Measurements from ENCODE around the gene PILRB. TPM values are rescaled to one million over a fixed set of nuclear protein-coding genes. Genes with fewer than 3 reads are reported as not detected.
"Not testable (repeated sequence)": the region's sequence is repeated elsewhere in the genome, so short reads cannot be mapped to it uniquely, and the experiment has no call there.

The PILRB gene
- total RNA-seq, 1 experiment from 2014 or later: 58.9 TPM

DNA sequence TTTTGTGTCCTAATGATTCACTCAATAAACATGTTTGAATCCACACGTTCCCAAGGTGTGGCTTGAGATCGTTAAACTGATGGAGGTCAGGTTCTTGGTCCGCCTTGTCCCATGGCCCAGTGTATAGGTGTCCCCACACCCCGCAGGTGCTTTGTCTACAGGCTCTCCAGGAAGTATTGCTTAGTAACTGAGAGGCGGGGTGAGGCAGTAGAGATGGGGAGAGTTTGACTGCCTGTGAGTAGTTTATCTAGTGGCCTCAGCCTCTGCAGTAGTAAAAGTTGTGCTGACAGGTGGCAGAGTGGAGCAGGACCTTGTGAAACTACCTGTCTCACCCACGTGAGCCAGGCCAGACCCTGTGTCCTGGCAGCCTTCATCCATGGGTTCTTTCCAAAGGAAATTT is 16.6 kb upstream of the PILRB start:
- H3K27me3 ChIP-seq (ENCODE audit: low read length); H3K9me3 ChIP-seq (ENCODE audit: low read length); H2AFZ ChIP-seq (ENCODE audit: low read length); H3K4me3 ChIP-seq (ENCODE audit: low read length); DNase-seq; H4K20me1 ChIP-seq (ENCODE audit: insufficient read depth, low read depth, low read length); H3K9me2 ChIP-seq (replicated peaks; ENCODE audit: insufficient read depth, low read length); H3K4me2 ChIP-seq (ENCODE audit: low read depth, low read length, poor library complexity, severe bottlenecking); H3K27ac ChIP-seq (ENCODE audit: low read length); H3K9ac ChIP-seq (ENCODE audit: low read length): not testable (repeated sequence)
- Histone ChIP-seq H3K79me2 (ENCODE audit: low read length) (peaks cover 19% of the 10 kb centered on the region), H3K36me3 (ENCODE audit: insufficient read depth, low read length) (peaks cover 10% of the 10 kb centered on the region; the same call in 1 of the 2 replicates), H3K4me1 (ENCODE audit: low read length) (peaks cover 27% of the 10 kb centered on the region)

DNA sequence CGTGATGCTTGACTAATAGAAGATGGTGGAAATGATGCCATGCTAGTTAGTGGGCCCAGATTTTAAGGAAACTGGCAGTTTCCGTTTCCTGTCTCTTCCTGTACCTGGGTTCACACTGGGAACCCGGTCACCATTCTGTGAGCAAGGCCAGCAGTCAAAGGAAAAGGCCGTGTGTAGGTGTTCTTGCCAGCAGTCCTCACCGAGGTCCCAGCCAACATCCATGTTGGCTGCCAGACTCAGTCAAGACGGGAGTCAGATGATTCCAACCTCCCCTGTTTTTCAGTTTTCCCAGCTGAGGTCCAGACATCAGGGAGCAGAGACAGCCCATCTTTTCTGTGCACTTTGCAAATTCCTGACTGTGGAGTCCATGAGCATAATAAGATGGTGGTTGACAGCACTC is 15.2 kb upstream of the PILRB start:
- Histone ChIP-seq H3K9me2 (replicated peaks; ENCODE audit: insufficient read depth, low read length) (no peaks in the 10 kb centered on the region), H3K9ac (ENCODE audit: low read length) (no peak overlapping the region), H3K4me3 (ENCODE audit: low read length) (no peak overlapping the region), H3K36me3 (ENCODE audit: insufficient read depth, low read length) (peaks cover 25% of the 10 kb centered on the region; the same call in 1 of the 2 replicates), H3K27me3 (ENCODE audit: low read length) (no peaks in the 10 kb centered on the region), H3K79me2 (ENCODE audit: low read length) (peaks cover 17% of the 10 kb centered on the region; the same call in 1 of the 2 replicates), H4K20me1 (ENCODE audit: insufficient read depth, low read depth, low read length) (no peaks in the 10 kb centered on the region; the same call in 1 of the 2 replicates), H2AFZ (ENCODE audit: low read length) (no peak overlapping the region), H3K4me1 (ENCODE audit: low read length) (peaks cover 23% of the 10 kb centered on the region), H3K9me3 (ENCODE audit: low read length) (no peaks in the 10 kb centered on the region), H3K27ac (ENCODE audit: low read length) (no peak overlapping the region), H3K4me2 (ENCODE audit: low read depth, low read length, poor library complexity, severe bottlenecking) (no peak overlapping the region)
- no peak for DNase-seq

DNA sequence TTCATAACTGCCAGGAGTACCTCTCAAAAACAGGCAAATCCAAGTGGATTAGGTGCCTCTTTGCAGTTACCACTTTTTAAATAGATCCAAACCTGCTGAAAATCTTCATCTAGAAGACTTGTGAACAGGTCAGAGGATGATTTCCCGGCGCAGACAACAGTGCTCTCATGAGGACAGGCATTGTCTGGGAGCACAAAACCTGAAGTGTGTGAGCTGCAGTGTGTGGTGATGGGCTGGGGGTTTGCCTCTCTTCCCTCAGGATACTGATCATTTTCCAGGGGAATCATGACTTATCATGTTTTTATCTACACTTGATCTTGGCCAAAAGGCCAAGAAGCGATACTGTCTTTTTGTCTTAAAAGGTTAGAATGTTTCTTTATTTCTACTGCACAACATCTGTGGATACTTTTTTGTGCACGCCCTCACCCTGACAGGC is 13.8 kb upstream of the PILRB start:
- H3K79me2 ChIP-seq (ENCODE audit: low read length): peaks cover 12% of the 10 kb centered on the region; the same call in 1 of the 2 replicates
- peaks cover 31% of the 10 kb centered on the region; the same call in 1 of the 2 replicates for H3K36me3 ChIP-seq (ENCODE audit: insufficient read depth, low read length)
- H3K9ac ChIP-seq (ENCODE audit: low read length): peak overlapping the region; percentile 60; the same call in 1 of the 2 replicates
- H3K27me3 ChIP-seq (ENCODE audit: low read length); H3K4me3 ChIP-seq (ENCODE audit: low read length); H2AFZ ChIP-seq (ENCODE audit: low read length); H3K9me2 ChIP-seq (replicated peaks; ENCODE audit: insufficient read depth, low read length); H3K9me3 ChIP-seq (ENCODE audit: low read length); DNase-seq; H4K20me1 ChIP-seq (ENCODE audit: insufficient read depth, low read depth, low read length): not testable (repeated sequence)
- peak overlapping the region; percentile 73 for H3K4me2 ChIP-seq (ENCODE audit: low read depth, low read length, poor library complexity, severe bottlenecking)
- peaks cover 23% of the 10 kb centered on the region for H3K4me1 ChIP-seq (ENCODE audit: low read length)
- H3K27ac ChIP-seq (ENCODE audit: low read length): peak overlapping the region; percentile 94

DNA sequence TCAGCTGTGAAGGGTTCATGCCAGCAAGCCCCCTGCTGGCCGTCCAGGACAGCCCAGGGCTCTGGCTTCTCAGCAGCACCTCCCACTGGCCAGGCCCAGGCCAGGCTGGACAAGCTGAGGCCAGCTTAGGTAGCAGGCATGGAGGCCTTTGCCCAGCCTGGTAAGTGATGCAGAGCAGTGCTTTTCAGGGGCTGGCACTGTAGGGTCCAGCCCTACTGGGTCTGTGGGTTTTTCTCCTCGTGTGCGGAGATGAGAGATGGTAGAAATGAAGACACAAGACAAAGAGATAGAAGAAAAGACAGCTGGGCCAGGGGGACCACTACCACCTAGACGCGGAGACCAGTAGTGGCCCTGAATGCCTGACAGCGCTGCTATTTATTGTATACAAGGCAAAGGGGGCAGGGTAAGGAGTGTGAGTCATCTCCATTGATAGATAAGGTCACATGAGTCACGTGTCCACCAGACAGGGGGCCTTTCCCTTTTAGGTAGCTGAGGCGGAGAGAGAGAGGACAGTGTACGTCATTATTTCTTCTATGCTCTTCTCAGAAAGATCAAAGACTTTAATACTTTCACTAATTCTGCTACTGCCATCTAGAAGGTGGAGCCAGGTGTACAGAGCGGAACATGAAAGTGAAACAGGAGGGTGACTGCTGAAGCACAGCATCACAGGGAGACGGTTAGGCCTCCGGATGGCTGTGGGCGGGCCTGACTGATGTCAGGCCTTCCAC is 13.2 kb upstream of the PILRB start:
- Histone ChIP-seq H3K79me2 (ENCODE audit: low read length) (peaks cover 12% of the 10 kb centered on the region; the same call in 1 of the 2 replicates), H3K36me3 (ENCODE audit: insufficient read depth, low read length) (peaks cover 32% of the 10 kb centered on the region), H3K27ac (ENCODE audit: low read length) (peak overlapping the region; percentile 94), H3K9ac (ENCODE audit: low read length) (peak overlapping the region; percentile 60), H3K4me3 (ENCODE audit: low read length) (peak overlapping the region; percentile 54; the same call in 1 of the 2 replicates), H3K4me1 (ENCODE audit: low read length) (peaks cover 23% of the 10 kb centered on the region), H3K4me2 (ENCODE audit: low read depth, low read length, poor library complexity, severe bottlenecking) (peak overlapping the region; percentile 73)
- H3K9me3 ChIP-seq (ENCODE audit: low read length); H3K9me2 ChIP-seq (replicated peaks; ENCODE audit: insufficient read depth, low read length); H3K27me3 ChIP-seq (ENCODE audit: low read length); H2AFZ ChIP-seq (ENCODE audit: low read length); H4K20me1 ChIP-seq (ENCODE audit: insufficient read depth, low read depth, low read length): not testable (repeated sequence)
- peak; percentile 69 for DNase-seq

DNA sequence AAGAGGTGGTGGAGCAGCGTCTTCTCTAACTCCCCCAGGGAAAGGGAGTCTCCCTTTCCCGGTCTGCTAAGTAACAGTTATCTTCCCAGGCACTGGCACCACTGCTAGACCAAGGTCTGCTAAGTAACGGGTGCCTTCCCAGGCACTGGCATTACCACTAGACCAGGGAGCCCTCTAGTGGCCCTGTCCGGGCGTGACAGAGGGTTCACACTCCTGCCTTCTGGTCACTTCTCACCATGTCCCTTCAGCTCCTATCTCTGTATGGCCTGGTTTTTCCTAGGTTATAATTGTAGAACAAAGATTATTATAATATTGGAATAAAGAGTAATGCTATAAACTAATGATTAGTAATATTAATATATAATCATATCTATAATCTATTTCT is 12.6 kb upstream of the PILRB start:
- peak; percentile 74 for DNase-seq
- H3K9me3 ChIP-seq (ENCODE audit: low read length); H3K4me3 ChIP-seq (ENCODE audit: low read length); H2AFZ ChIP-seq (ENCODE audit: low read length); H4K20me1 ChIP-seq (ENCODE audit: insufficient read depth, low read depth, low read length); H3K9ac ChIP-seq (ENCODE audit: low read length); H3K27me3 ChIP-seq (ENCODE audit: low read length); H3K9me2 ChIP-seq (replicated peaks; ENCODE audit: insufficient read depth, low read length): not testable (repeated sequence)
- H3K27ac ChIP-seq (ENCODE audit: low read length): peak overlapping the region; percentile 29
- H3K4me1 ChIP-seq (ENCODE audit: low read length): peaks cover 23% of the 10 kb centered on the region
- H3K4me2 ChIP-seq (ENCODE audit: low read depth, low read length, poor library complexity, severe bottlenecking): peak overlapping the region; percentile 73
- peaks cover 12% of the 10 kb centered on the region; the same call in 1 of the 2 replicates for H3K79me2 ChIP-seq (ENCODE audit: low read length)
- peaks cover 34% of the 10 kb centered on the region for H3K36me3 ChIP-seq (ENCODE audit: insufficient read depth, low read length)

DNA sequence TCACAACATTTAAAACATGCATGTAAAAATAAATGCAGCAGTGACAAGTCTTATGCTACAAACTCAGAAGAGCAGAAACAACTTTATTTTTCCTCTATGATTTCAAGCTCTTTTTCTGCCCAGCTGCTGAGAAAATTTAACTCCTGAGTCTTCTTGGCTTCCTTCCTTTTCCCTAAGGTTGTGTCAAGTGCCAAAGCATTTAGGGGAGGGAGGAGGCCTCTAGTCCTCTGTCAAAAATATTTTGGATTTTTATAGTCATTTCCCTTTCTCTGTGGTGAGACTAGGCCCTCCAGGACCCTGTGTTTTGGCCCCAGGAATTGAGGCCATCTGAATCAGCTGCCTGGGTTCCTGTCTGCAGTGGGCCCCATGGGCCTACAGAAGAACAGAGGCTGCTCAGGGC is 11.0 kb upstream of the PILRB start:
- peaks cover 40% of the 10 kb centered on the region for H3K36me3 ChIP-seq (ENCODE audit: insufficient read depth, low read length)

DNA sequence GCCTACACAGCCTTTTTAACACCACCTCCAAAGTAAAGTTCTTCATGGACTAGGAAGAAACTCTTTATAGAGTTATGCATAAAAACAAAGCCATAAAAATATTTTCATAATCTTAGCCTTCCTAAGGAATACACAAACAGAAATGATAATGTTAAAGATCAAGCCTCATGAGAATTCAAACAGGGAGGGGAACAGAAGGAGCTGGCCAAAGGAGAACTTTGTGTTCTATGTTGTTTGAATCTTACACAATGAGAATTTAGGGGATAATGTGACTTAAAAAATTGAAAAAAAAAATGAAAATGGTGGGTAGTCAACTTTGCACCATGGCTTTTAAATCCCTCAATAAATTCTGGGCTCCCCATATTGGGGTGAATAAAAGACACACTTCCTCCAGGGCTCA is 9.1 kb upstream of the PILRB start:
- Histone ChIP-seq H3K9ac (ENCODE audit: low read length) (no peak overlapping the region), H4K20me1 (ENCODE audit: insufficient read depth, low read depth, low read length) (no peaks in the 10 kb centered on the region), H3K36me3 (ENCODE audit: insufficient read depth, low read length) (peaks cover 39% of the 10 kb centered on the region), H3K79me2 (ENCODE audit: low read length) (peaks cover 12% of the 10 kb centered on the region; the same call in 1 of the 2 replicates), H3K4me1 (ENCODE audit: low read length) (peaks cover 15% of the 10 kb centered on the region), H2AFZ (ENCODE audit: low read length) (no peak overlapping the region), H3K27me3 (ENCODE audit: low read length) (no peaks in the 10 kb centered on the region), H3K9me2 (replicated peaks; ENCODE audit: insufficient read depth, low read length) (no peaks in the 10 kb centered on the region), H3K27ac (ENCODE audit: low read length) (no peak overlapping the region), H3K4me3 (ENCODE audit: low read length) (no peak overlapping the region), H3K9me3 (ENCODE audit: low read length) (no peaks in the 10 kb centered on the region), H3K4me2 (ENCODE audit: low read depth, low read length, poor library complexity, severe bottlenecking) (no peak overlapping the region)
- no peak for DNase-seq

More for the DNA sequence above, 11.0 kb upstream of the PILRB start:
- Histone ChIP-seq H3K79me2 (ENCODE audit: low read length) (peaks cover 12% of the 10 kb centered on the region; the same call in 1 of the 2 replicates), H3K27ac (ENCODE audit: low read length) (no peak overlapping the region), H3K9ac (ENCODE audit: low read length) (no peak overlapping the region), H3K9me3 (ENCODE audit: low read length) (no peaks in the 10 kb centered on the region), H3K27me3 (ENCODE audit: low read length) (no peaks in the 10 kb centered on the region), H3K9me2 (replicated peaks; ENCODE audit: insufficient read depth, low read length) (no peaks in the 10 kb centered on the region), H3K4me2 (ENCODE audit: low read depth, low read length, poor library complexity, severe bottlenecking) (no peak overlapping the region), H3K4me3 (ENCODE audit: low read length) (no peak overlapping the region), H2AFZ (ENCODE audit: low read length) (no peak overlapping the region), H4K20me1 (ENCODE audit: insufficient read depth, low read depth, low read length) (no peaks in the 10 kb centered on the region), H3K4me1 (ENCODE audit: low read length) (peaks cover 23% of the 10 kb centered on the region)
- no peak for DNase-seq

DNA sequence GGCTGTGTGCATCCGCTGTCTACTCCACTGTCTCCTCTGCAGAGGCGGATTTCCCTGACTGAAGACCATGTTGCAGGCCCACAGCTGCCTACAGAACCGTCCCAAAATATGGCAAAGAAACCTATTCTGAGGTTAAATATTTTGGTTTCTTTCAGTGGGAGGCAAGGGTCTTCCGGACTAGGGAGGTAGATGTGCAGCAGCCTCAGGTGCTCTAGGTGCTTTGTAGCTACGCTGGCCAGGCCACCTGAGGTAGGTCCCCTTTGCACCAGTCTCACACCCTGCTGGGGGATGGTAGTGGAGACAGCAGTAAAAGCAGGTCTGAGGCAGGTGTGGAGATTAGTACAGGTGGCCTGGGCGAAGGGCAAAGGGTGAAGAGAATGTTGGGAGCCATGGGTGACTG is 8.2 kb upstream of the PILRB start:
- no peak overlapping the region for H3K4me2 ChIP-seq (ENCODE audit: low read depth, low read length, poor library complexity, severe bottlenecking)
- H3K36me3 ChIP-seq (ENCODE audit: insufficient read depth, low read length): peaks cover 41% of the 10 kb centered on the region
- H4K20me1 ChIP-seq (ENCODE audit: insufficient read depth, low read depth, low read length): no peaks in the 10 kb centered on the region
- peaks cover 5% of the 10 kb centered on the region for H3K4me1 ChIP-seq (ENCODE audit: low read length)
- no peak overlapping the region for H3K9ac ChIP-seq (ENCODE audit: low read length)
- H3K79me2 ChIP-seq (ENCODE audit: low read length): peaks cover 12% of the 10 kb centered on the region; the same call in 1 of the 2 replicates
- H3K9me2 ChIP-seq (replicated peaks; ENCODE audit: insufficient read depth, low read length): no peaks in the 10 kb centered on the region
- no peak overlapping the region for H2AFZ ChIP-seq (ENCODE audit: low read length)
- H3K9me3 ChIP-seq (ENCODE audit: low read length): no peaks in the 10 kb centered on the region
- no peaks in the 10 kb centered on the region for H3K27me3 ChIP-seq (ENCODE audit: low read length)
- no peak for DNase-seq
- H3K4me3 ChIP-seq (ENCODE audit: low read length): no peak overlapping the region
- H3K27ac ChIP-seq (ENCODE audit: low read length): no peak overlapping the region

Data from Karpas-422 (cell line).